DMS153 (cell line): Measurements from ENCODE around the gene CDH4.

ENCODE experiments used
- DNase-seq: peaks from one replicate; lab custom pipeline; 2025; lab: John Stamatoyannopoulos, UW

CDH4 gene

GRCh38 chr20:61719691-61720347 lies 467.8 kb downstream of the CDH4 start:
- DNase-seq = no peak

DNA sequence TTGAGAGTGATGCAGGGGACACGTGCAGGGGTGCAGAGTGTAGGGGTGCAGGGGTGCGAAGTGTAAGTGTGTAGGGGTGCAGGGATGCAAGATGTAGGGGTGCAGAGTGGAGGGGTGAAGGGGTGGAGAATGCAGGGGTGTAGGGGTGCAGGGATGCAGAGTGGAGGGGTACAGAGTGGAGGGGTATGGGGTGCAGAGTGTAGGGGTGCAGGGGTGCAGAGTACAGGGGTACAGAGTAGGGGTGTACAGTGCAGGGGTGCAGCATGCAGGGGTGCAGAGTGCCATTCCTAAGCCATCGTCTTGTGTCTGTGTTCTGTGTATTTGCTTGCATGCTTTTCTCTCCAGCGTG lies 468.3 kb downstream of the CDH4 start:
- DNase-seq = no peak

GRCh38 chr20:61722146-61722678 lies 470.2 kb downstream of the CDH4 start:
- no peak for DNase-seq

DNA sequence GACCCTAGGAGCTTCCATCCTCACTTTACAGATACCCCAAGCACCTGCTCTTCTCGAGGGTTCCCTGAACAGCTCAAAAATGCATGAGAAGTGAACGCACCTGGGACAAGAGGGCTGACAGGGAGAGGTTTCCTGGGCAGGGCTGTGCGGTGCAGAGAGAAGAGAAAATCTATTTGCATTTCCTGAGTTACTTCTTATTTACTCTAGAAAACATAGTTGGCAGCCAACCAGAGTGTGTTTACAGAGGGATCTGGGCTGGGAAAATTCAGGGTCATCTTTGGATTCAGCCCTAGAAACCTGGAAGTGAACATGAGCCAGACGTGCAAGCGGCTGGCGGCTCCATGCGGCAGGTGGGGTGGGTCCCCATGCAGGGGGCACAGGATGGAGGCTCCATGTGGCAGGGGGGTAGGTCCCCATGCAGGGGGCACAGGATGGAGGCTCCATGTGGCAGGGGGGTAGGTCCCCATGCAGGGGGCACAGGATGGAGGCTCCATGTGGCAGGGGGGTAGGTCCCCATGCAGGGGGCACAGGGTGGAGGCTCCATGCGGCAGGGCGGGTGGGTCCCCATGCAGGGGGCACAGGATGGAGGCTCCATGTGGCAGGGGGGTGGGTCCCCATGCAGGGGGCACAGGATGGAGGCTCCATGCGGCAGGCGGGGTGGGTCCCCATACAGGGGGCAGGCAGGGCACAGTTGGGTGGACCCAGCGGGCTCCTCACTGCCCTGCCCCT lies 471.6 kb downstream of the CDH4 start:
- DNase-seq = peak; percentile 44

DNA sequence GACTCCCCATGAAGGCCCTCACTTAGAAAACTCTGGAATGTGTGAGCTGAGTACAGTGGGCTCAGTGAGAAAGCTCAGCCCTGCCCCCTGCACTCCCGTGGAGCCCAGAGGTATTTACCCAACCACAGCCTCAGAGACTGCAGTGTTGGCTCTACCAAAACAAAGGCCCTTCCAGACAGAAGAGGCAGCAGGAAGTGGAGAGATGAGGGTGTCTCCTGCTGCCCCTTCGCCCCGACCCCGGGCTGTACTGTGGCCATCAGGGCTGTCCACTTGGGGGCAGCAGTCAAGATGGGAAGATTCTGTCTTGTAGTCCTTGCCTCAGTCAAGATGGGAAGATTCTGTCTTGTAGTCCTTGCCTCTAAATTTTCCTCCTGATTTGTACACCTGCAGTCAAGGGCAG lies 472.3 kb downstream of the CDH4 start:
- no peak for DNase-seq

GRCh38 chr20:61725145-61725544 lies 473.1 kb downstream of the CDH4 start:
- no peak for DNase-seq

DNA sequence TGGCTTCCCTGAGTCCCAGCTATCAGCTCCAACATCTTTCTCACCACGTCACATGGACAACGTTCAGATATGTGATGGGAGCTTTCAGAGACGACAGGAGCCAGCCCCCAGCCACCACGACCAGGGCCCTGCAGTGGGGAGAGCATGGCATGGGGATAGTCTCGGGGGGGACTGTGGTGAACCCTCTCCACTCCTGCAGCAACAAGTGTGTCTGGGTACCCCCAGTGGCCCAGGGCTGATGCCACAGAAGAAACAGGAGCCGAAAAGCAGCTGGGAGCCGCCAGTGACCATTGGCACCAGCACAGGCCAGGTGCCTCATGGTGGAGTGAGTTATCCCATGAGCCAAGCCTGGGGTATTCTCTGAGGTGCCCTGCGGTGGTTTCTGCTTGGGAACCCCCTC lies 473.9 kb downstream of the CDH4 start:
- no peak for DNase-seq

GRCh38 chr20:61726979-61727378 lies 474.9 kb downstream of the CDH4 start:
- DNase-seq = no peak

GRCh38 chr20:61727761-61728160 lies 475.7 kb downstream of the CDH4 start:
- no peak for DNase-seq

DNA sequence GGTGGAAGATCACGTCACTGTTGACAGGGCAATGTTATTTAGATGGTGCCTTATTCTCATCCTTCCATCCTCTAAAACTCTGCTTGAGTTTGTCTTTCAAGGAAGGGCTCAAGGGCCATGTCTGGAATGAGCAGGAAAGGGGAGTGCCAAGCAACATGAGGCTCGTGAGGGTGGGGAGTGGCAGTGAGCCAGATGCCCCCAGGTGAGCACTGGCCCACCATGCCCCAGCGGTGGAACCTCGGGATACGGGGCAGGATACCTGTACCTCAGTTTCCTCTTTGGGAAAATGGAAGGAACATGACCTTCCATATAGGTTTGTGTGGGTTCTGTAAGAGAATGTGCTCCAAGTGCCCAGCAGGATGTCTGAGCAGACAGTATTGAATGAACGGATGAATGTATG lies 476.3 kb downstream of the CDH4 start:
- no peak for DNase-seq

GRCh38 chr20:61728786-61729770 lies 477.0 kb downstream of the CDH4 start:
- no peak for DNase-seq

DNA sequence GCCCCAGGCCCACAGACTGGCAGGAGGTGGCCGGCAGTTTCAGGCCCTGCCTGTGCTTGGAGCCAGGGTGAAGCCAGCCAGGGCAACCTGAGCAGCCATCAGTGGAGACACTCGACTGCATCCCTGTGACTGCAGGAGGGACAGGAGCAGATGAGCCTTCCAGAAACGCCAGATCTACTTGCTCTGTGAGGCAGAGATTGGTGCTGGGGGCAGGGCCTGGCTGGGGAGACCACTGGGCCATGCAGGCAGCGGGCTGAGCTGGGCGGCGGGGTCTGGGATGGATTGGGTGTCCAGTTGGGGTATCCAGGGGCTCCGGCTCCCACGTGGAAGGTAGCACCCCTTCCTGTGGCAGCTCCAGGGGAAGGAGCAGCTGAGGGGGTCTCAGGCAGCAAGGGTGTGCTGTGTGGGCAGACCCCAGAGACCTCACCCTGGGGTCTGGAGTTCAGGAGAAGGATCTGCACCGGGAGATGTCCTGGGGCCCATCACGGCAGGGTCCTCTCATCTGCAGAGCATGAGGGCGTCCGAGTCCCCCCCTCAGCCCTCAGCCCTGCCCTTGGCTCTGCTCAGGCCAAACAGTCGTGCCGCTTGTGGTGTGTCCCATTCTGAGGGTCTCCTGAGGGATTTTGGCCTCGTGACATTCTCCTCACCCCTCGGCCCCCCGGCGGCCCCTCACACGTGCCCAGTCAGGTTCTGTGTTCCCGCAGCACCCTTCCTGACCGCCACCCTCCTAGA lies 478.7 kb downstream of the CDH4 start:
- DNase-seq = no peak

DNA sequence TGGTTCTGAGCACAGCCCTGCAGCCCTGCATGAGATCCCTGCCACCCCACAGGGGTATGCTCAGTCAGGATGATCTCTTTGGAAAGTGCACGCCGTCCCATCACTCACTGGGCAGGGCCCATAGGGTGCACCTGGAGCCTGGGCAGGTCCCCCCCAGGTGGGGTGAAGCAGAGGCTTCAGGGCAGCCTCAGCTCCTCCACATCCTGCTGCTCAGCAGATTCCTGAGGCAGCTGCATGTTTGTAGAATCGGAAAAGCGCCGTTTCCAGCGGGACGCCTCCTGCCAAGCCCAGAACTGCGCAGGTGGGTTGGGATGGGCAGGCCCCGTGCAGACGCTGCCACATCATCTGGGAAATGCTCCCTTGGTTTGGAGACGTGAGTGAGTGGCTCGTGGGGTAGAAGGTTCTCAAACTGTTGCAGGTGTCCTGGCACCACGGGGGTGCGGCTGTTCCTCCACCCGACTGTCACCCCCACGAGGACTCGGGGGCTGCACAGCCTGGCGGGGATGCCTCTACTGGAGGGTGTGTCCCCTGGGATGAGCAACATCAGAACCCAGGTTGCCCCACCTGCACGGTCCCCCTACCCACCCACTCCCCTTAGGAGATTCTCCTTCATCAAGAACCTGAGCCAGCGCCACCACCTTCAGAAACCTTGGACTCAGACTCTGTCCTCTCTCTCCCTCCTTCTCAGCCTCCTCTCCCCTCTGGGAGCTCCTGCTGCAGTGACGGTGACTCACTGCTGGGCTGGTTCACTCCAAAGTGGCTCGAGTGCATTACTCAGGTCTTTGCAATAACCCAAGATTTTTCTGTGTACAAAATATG lies 479.5 kb downstream of the CDH4 start:
- DNase-seq = no peak

- DNase-seq = no peak
Observed at GRCh38 chr20:61732511-61733210, 480.6 kb downstream of the CDH4 start.

DNA sequence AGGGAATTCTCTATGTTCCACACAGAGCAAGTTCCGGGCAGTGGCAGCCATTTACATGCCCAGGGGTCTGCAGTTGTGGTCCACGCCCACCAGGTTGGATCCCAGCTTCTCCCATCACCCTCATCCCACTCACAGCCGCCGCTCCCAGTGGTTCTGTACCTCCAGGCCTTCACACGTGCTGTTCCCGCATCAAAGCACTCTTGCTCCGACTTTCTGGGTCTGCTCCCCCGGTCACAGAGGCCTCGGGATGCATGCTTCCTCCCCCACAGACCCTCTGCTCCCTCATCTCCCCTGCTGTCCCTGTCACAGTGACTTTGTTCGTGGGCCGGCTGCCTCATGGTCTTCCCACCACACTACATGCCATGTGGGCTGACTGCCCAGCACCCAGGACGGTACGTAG lies 481.2 kb downstream of the CDH4 start:
- no peak for DNase-seq

DNA sequence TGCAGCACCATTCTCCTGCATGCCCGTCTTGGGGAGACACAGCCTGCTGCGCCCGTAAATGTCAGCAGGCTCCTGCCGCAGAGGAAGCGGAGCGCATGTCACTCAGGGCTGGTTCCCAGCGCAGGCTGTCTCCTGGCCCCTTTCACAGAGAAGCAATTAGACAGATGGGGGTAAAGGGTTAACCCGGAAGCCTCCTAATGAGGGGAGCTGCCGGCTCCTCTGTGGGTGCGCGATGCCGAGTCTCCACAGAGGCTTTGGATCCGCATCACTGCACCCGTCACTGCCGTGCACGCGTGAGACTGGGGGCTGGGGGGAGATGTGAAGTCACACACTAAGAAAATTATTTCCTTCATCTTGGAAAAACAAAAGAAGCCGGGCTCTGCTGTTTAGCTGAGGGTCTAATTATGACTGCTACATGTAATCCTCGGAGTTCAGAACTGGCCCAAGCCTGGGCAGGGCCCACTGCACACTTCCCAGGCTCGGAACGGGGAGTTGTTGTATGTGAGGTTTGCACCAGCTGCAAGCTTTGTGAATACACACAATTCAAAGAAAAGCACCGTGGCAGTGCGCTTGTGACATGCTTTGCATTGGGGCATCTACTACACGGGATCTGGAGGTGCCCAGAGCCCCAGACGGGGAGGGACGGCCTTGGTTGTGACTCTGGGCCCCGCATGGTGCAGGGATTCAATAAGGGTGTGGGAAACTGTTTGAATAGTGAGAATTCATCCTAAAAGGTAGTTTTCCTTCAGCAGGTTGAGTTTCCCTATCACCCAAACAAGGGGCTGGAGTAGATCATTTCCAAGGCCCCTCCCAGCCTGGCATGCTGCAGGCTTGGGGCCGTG lies 482.1 kb downstream of the CDH4 start:
- no peak for DNase-seq

DNA sequence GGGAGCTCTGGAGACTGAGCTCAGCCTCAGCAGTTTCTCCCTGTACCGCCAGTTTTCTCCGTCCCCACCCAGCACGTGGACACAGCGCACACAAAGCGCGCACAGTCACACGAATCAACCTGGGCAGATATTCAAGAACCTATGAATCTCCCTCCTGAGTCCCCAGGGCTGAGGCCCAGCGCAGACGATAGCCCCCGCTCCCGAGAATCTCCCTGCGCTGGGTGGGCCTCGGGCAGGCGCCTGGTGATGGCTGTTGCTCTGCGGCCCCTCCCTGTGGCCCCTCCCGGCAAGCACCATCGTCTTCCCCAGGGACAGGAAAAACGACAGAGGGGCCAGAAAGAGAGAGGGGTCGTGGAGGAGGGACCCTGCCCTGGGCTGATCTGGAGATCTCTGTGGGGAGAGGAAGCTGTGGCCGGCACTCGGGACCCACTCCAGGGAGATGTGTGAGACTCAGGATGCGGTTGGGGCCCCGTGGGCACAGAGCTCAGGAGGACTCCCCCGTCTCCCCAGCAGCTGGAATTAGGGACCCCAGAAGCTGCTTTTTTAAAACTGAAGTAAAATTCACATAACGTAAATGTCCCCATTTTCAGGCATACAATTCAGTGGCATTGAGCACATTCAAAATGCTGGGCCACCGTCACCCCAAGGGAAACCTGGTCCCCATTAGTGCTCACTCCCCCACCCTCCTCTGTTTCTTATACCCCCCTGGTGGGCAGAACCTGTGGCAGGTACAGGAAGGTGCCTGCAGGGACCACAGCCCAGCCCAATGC lies 482.9 kb downstream of the CDH4 start:
- no peak for DNase-seq

GRCh38 chr20:61735503-61735785 lies 483.4 kb downstream of the CDH4 start:
- DNase-seq = no peak
